KMS-11 (cell line): Measurements from ENCODE around the gene PDCD5.

Experiments
- H2AFZ ChIP-seq: fragments of 200-600 bp; sonication (generic); 2 replicates; pipeline ENCODE4 v1.6.1; 2016; ENCODE audit warnings: antibody characterized with exemption, mixed run types, low read depth
- H3K27ac ChIP-seq: fragments of 200-600 bp; sonication (generic); 2 replicates; pipeline ENCODE4 v1.6.1; 2016; ENCODE audit warnings: mild to moderate bottlenecking, mixed run types
- H3K27me3 ChIP-seq: fragments of 200-600 bp; sonication (generic); 2 replicates; pipeline ENCODE4 v1.6.1; 2017; ENCODE audit warnings: mild to moderate bottlenecking, low read depth, mixed run types, moderate library complexity; ENCODE audit not compliant: insufficient read depth
- H3K36me3 ChIP-seq: fragments of 200-600 bp; sonication (generic); 2 replicates; pipeline ENCODE4 v1.6.1; 2017; ENCODE audit warnings: mild to moderate bottlenecking, mixed run types; ENCODE audit not compliant: insufficient read depth
- H3K4me1 ChIP-seq: fragments of 200-600 bp; sonication (generic); 2 replicates; pipeline ENCODE4 v1.6.1; 2016; ENCODE audit warnings: mild to moderate bottlenecking, low read depth, mixed run types; ENCODE audit not compliant: poor library complexity, severe bottlenecking
- H3K4me2 ChIP-seq: fragments of 200-600 bp; sonication (generic); 2 replicates; pipeline ENCODE4 v1.7.0; 2016; ENCODE audit warnings: mild to moderate bottlenecking, mixed run types
- H3K4me3 ChIP-seq: fragments of 200-600 bp; sonication (generic); IDR thresholded peaks from 2 replicates; pipeline ENCODE4 v1.6.1; 2017; ENCODE audit warnings: low read depth, low read length, mixed read lengths; ENCODE audit not compliant: insufficient read depth
- H3K79me2 ChIP-seq: fragments of 200-600 bp; sonication (generic); 2 replicates; pipeline ENCODE4 v1.6.1; 2016; ENCODE audit warnings: low read depth, mixed run types; ENCODE audit not compliant: insufficient read depth
- H3K9ac ChIP-seq: fragments of 200-600 bp; sonication (generic); 2 replicates; pipeline ENCODE4 v1.6.1; 2016; ENCODE audit warnings: mild to moderate bottlenecking, mixed run types
- H4K20me1 ChIP-seq: fragments of 200-600 bp; sonication (generic); 2 replicates; pipeline ENCODE4 v1.6.1; 2016; ENCODE audit warnings: mild to moderate bottlenecking, mixed run types; ENCODE audit not compliant: insufficient read depth
- CTCF ChIP-seq: fragments of 200-600 bp; sonication (generic); conservative IDR thresholded peaks from 2 replicates; pipeline ENCODE4 v1.6.1; 2017; ENCODE audit warnings: low read depth, mild to moderate bottlenecking, antibody characterized with exemption, low read length, moderate library complexity, mixed read lengths

PDCD5 gene

GRCh38 chr19:32607479-32607878, 26.5 kb downstream of the PDCD5 start:
- no peak overlapping the region for H3K4me3 ChIP-seq
- peaks cover 27% of the 10 kb centered on the region; the same call in 1 of the 2 replicates for H3K36me3 ChIP-seq
- H3K79me2 ChIP-seq, result no peaks in the 10 kb centered on the region
- H3K27me3 ChIP-seq, result no peaks in the 10 kb centered on the region
- H3K4me2 ChIP-seq, result no peak overlapping the region
- no peak overlapping the region for H2AFZ ChIP-seq
- no peak overlapping the region for H3K27ac ChIP-seq
- no peak for TF ChIP-seq CTCF
- no peak overlapping the region for H3K9ac ChIP-seq
- no peaks in the 10 kb centered on the region for H3K4me1 ChIP-seq
- H4K20me1 ChIP-seq, result no peaks in the 10 kb centered on the region

GRCh38 chr19:32611161-32611560, 30.2 kb downstream of the PDCD5 start:
- H3K79me2 ChIP-seq, result no peaks in the 10 kb centered on the region
- H3K4me3 ChIP-seq, result no peak overlapping the region
- H3K27me3 ChIP-seq, result no peaks in the 10 kb centered on the region
- H3K36me3 ChIP-seq, result peaks cover 30% of the 10 kb centered on the region; the same call in 1 of the 2 replicates
- no peak overlapping the region for H3K9ac ChIP-seq
- H2AFZ ChIP-seq, result no peak overlapping the region
- no peaks in the 10 kb centered on the region for H3K4me1 ChIP-seq
- H4K20me1 ChIP-seq, result no peaks in the 10 kb centered on the region
- no peak for TF ChIP-seq CTCF
- H3K4me2 ChIP-seq, result no peak overlapping the region
- no peak overlapping the region for H3K27ac ChIP-seq

GRCh38 chr19:32613008-32613407, 32.0 kb downstream of the PDCD5 start:
- no peaks in the 10 kb centered on the region for H3K4me1 ChIP-seq
- TF ChIP-seq CTCF, result no peak
- H3K9ac ChIP-seq, result no peak overlapping the region
- no peak overlapping the region for H3K27ac ChIP-seq
- no peaks in the 10 kb centered on the region for H3K79me2 ChIP-seq
- no peak overlapping the region for H3K4me3 ChIP-seq
- no peak overlapping the region for H3K4me2 ChIP-seq
- H3K27me3 ChIP-seq, result no peaks in the 10 kb centered on the region
- peaks cover 30% of the 10 kb centered on the region; the same call in 1 of the 2 replicates for H3K36me3 ChIP-seq
- no peaks in the 10 kb centered on the region for H4K20me1 ChIP-seq
- H2AFZ ChIP-seq, result no peak overlapping the region

GRCh38 chr19:32614916-32615315, 33.9 kb downstream of the PDCD5 start:
- Histone ChIP-seq H3K4me3 (no peak overlapping the region), H3K27me3 (no peaks in the 10 kb centered on the region), H3K79me2 (no peaks in the 10 kb centered on the region), H3K4me2 (no peak overlapping the region), H3K27ac (no peak overlapping the region), H3K36me3 (peaks cover 32% of the 10 kb centered on the region; the same call in 1 of the 2 replicates), H3K4me1 (no peaks in the 10 kb centered on the region), H2AFZ (no peak overlapping the region), H4K20me1 (no peaks in the 10 kb centered on the region), H3K9ac (no peak overlapping the region)
- TF ChIP-seq CTCF, result no peak
